GM12878 (cell line): ENCODE data around the gene CCDC24. TPM values are rescaled to one million over a fixed set of nuclear protein-coding genes. Genes with fewer than 3 reads are reported as not detected.
A peak's percentile ranks its signal among the peaks of the same experiment; 100 is the strongest.

ENCODE experiments used
- ATAC-seq: fragments of 200-7000 bp; cut with Tn5 transposase; 3 replicates; pipeline ENCODE4 v1.9.1; 2020; ENCODE audit warnings: mild to moderate bottlenecking, moderate library complexity
- BruUV-seq: library from RNA; stranded (reverse); fragments of 400-500 nt; replicated peaks from 2 replicates; lab custom pipeline; 2021; lab: Mats Ljungman, UMichigan
- CTCF ChIA-PET: fragments of 300-600 bp; sonication (Branson Sonifier 250); formaldehyde crosslinking; extraction: SDS; loops from one replicate; lab custom pipeline; 2021; ENCODE audit warnings: inconsistent platforms; lab: Yijun Ruan, JAX
- POLR2A ChIA-PET: fragments of 350-600 bp; formaldehyde crosslinking; extraction: SDS; loops from one replicate; lab custom pipeline; 2021; ENCODE audit warnings: inconsistent platforms; lab: Charles Lee
- RAD21 ChIA-PET: fragments of 300-600 bp; sonication (Branson Sonifier 250); formaldehyde crosslinking; loops from one replicate; lab custom pipeline; 2023; ENCODE audit warnings: antibody characterized with exemption; ENCODE audit not compliant: unreplicated experiment; lab: Charles Lee
- SMC1A ChIA-PET: fragments of 300-600 bp; sonication (Branson Sonifier 250); formaldehyde crosslinking; loops from one replicate; lab custom pipeline; 2023; ENCODE audit not compliant: unreplicated experiment, uncharacterized antibody; lab: Charles Lee
- DNase-seq: peaks from one replicate; pipeline ENCODE4 v3.0.0-alpha.2; 2011; ENCODE audit warnings: low read depth, low spot score
- FAIRE-seq: peaks from 3 replicates; lab custom pipeline; 2011; peaks lifted over from hg19 to GRCh38; lab: Jason Lieb, UNC
- H2AFZ ChIP-seq: 2 replicates; pipeline ENCODE4 v1.6.0; 2011; ENCODE audit warnings: low read depth, low read length, control low read depth; ENCODE audit not compliant: control insufficient read depth
- H3K27ac ChIP-seq: 2 replicates; pipeline ENCODE4 v1.5.1; 2011; ENCODE audit warnings: control low read depth; ENCODE audit not compliant: control insufficient read depth, insufficient read depth
- H3K27me3 ChIP-seq, 2 experiments: replicated peaks in 1 of 2; 2 replicates each; pipeline versions ENCODE4 v1.6.0 to v1.6.1; 2011; ENCODE audit warnings: low read length in 1 of 2; ENCODE audit not compliant: control insufficient read depth in 2 of 2, insufficient read depth in 2 of 2
- H3K36me3 ChIP-seq, 2 experiments: 2 replicates each; pipeline ENCODE4 v1.5.1; 2011; ENCODE audit warnings: low read length in 1 of 2; ENCODE audit not compliant: control insufficient read depth in 2 of 2, insufficient read depth in 2 of 2
- H3K4me1 ChIP-seq: 2 replicates; pipeline ENCODE4 v1.6.1; 2011; ENCODE audit warnings: mild to moderate bottlenecking, low read length, moderate library complexity, mixed read lengths; ENCODE audit not compliant: control insufficient read depth, insufficient read depth
- H3K4me2 ChIP-seq: 2 replicates; pipeline ENCODE4 v1.6.0; 2011; ENCODE audit warnings: control low read depth; ENCODE audit not compliant: control insufficient read depth, insufficient read depth
- H3K4me3 ChIP-seq: fragments of 200-600 bp; sonication (generic); 2 replicates; pipeline ENCODE4 v1.5.1; 2016
- H3K79me2 ChIP-seq: 2 replicates; pipeline ENCODE4 v1.6.0; 2011; ENCODE audit warnings: low read length; ENCODE audit not compliant: control insufficient read depth, insufficient read depth
- H3K9ac ChIP-seq: 2 replicates; pipeline ENCODE4 v1.8.0; 2011; ENCODE audit warnings: low read length, control low read depth, mixed read lengths; ENCODE audit not compliant: control insufficient read depth, insufficient read depth
- H3K9me3 ChIP-seq: replicated peaks from 3 replicates; pipeline ENCODE4 v1.5.1; 2011; ENCODE audit warnings: mild to moderate bottlenecking, low read length; ENCODE audit not compliant: control insufficient read depth, insufficient read depth
- H4K20me1 ChIP-seq: 2 replicates; pipeline ENCODE4 v1.6.0; 2011; ENCODE audit not compliant: control insufficient read depth, insufficient read depth
- DPF2 ChIP-seq: fragments of 450-650 bp; IDR thresholded peaks from 2 replicates; pipeline ENCODE4 v1.6.1; 2017; ENCODE audit warnings: mild to moderate bottlenecking
- E4F1 ChIP-seq: fragments of 450-650 bp; IDR thresholded peaks from 2 replicates; pipeline ENCODE4 v1.6.1; 2018; ENCODE audit warnings: borderline replicate concordance, mild to moderate bottlenecking; ENCODE audit not compliant: partially characterized antibody
- HDAC2 ChIP-seq: fragments of 200-600 bp; sonication (generic); IDR thresholded peaks from 2 replicates; pipeline ENCODE4 v1.6.1; 2017
- RELB ChIP-seq: fragments of 450-650 bp; IDR thresholded peaks from 2 replicates; pipeline ENCODE4 v1.6.1; 2017; ENCODE audit warnings: low read depth, mild to moderate bottlenecking, moderate library complexity
- SREBF1 ChIP-seq: IDR thresholded peaks from 2 replicates; pipeline ENCODE4 v1.6.1; 2012; ENCODE audit warnings: mild to moderate bottlenecking, low read length
- WRNIP1 ChIP-seq: IDR thresholded peaks from 2 replicates; pipeline ENCODE4 v1.6.1; 2011; ENCODE audit warnings: low read depth, low read length, improper control_type of control experiment, borderline replicate concordance
- ZZZ3 ChIP-seq: IDR thresholded peaks from 2 replicates; pipeline ENCODE4 v1.6.1; 2011; ENCODE audit warnings: low read depth; ENCODE audit not compliant: control insufficient read depth, insufficient read length
- WGBS: methylation state at CpG from one replicate; pipeline ENCODE4 v1.1.6; 2016; ENCODE audit warnings: low lambda C conversion rate; ENCODE audit not compliant: insufficient replicate concordance, insufficient coverage; ENCODE audit errors: missing lambda C conversion rate; 5-methylcytosine and 5-hydroxymethylcytosine counted together
- in situ Hi-C: fragments of 300-500 bp; cut with MboI; formaldehyde crosslinking; loops from 9 replicates; pipeline ENCODE4 v1.14.3; 2018; ENCODE audit warnings: mixed read lengths
- intact Hi-C: fragments of 100-400 bp; cut with micrococcal nuclease; formaldehyde crosslinking; loops from one replicate; pipeline ENCODE4 v1.14.2; 2022; ENCODE audit not compliant: unreplicated experiment
- polyA plus RNA-seq, 11 experiments: library from polyadenylated mRNA; depleted of rRNA in 4 of 11; unstranded in 6 of 11; stranded (reverse) in 5 of 11; fragments of >200 nt; fragmentation: Nextera tagmentation in 4 of 11; fragmentation: Illumina TruSeq in 1 of 11; extraction: Ambion mirVana in 4 of 11; extraction: Trizol in 1 of 11; gene quantifications; 1 replicate in 1 of 11; 2 replicates in 10 of 11; pipeline versions ENCODE4 v1.2.1 to v1.2.3, GENCODE V29; 2011 to 2016; ENCODE audit warnings: inconsistent platforms in 2 of 11, missing spikeins in 2 of 11, low read depth in 1 of 11
- total RNA-seq, 4 experiments: library from RNA; depleted of rRNA in 3 of 4; stranded (reverse); fragments of >200 nt in 3 of 4; fragmentation: Illumina TruSeq in 1 of 4; extraction: Trizol in 1 of 4; gene quantifications; 2 replicates each; pipeline versions ENCODE4 v1.2.1 to v1.2.3, GENCODE V29; 2013 to 2021

Gene CCDC24
- total and polyA plus RNA-seq, 10 of the 15 experiments (the other 5 are each of a cell fraction or from before 2014, with no cell fraction given): 0.18 to 3.1 (median 1.6) TPM; not detected in 1

DNA sequence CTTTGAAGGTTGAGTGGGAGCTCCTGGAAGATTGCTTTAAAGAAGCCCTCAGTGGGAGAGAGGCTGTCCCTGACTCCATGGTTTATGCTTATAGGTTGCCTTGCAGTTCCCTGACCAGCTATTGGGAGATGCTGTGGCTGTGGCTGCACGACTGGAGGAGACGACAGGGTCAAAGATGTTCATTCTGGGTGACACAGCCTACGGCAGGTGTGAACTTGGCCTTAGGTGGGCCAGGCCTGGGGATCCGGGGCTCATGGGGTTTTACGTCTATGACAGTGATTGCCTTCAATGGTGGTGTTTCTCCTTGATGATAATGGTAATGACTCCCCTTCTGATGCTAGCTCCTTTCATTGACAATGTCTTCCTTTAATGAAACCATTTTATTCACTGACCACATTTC is 20.9 kb upstream of the CCDC24 start:
- H3K4me2 ChIP-seq: peak overlapping the region; percentile 93
- no peak for TF ChIP-seq E4F1
- no peak for TF ChIP-seq DPF2
- TF ChIP-seq HDAC2: no peak
- TF ChIP-seq RELB: no peak
- no peak for TF ChIP-seq ZZZ3
- TF ChIP-seq SREBF1: no peak
- no peak for TF ChIP-seq WRNIP1
- TF ChIP-seq, all 136 proteins: peak for 0
- intact Hi-C loops (no loop called here), in situ Hi-C loops (no loop called here)
- FAIRE-seq (no peak), DNase-seq (no peak), ATAC-seq (no peak)
- peak overlapping the region; percentile 98 for H3K4me3 ChIP-seq
- no peak overlapping the region; the same call in 1 of the 2 replicates for H2AFZ ChIP-seq
- H3K27me3 ChIP-seq: no peaks in the 10 kb centered on the region
- peaks cover 8 to 11% of the 10 kb centered on the region in 2 experiments; a peak in 3 of 4 replicates for H3K36me3 ChIP-seq
- H3K9me3 ChIP-seq: no peaks in the 10 kb centered on the region
- peak overlapping the region; percentile 89 for H3K9ac ChIP-seq
- no peaks in the 10 kb centered on the region for H4K20me1 ChIP-seq
- ChIA-PET RAD21 (interaction anchor here (2.6 kb wide), 1 partner anchor 207 kb away, joined by 6 read pairs; no protein-coding TSS in a partner anchor), SMC1A (no interaction called here), POLR2A (interaction anchor here (1.0 kb wide), 1 partner anchor 23 kb away, joined by 3 read pairs; the partner anchor contains the start of gene IPO13), CTCF (interaction anchor here (0.9 to 2.0 kb wide), 4 partner anchors 23 to 66 kb away, joined by 3 to 6 read pairs (median 4); no protein-coding TSS in a partner anchor)
- BruUV-seq: no TSS peak
- H3K4me1 ChIP-seq: peaks cover 18% of the 10 kb centered on the region
- H3K79me2 ChIP-seq: peaks cover 24% of the 10 kb centered on the region
- peak overlapping the region; percentile 60 for H3K27ac ChIP-seq
- 15% methylated on average over 5 of the region's 5 CpGs for WGBS
